Measurements from ENCODE around the gene TMEM169.

TMEM169 gene

GRCh38 chr2:216104691-216105090, 23.0 kb downstream of the TMEM169 start:
- DNase-seq (ENCODE audit: low read depth, low spot score): no peak

DNA sequence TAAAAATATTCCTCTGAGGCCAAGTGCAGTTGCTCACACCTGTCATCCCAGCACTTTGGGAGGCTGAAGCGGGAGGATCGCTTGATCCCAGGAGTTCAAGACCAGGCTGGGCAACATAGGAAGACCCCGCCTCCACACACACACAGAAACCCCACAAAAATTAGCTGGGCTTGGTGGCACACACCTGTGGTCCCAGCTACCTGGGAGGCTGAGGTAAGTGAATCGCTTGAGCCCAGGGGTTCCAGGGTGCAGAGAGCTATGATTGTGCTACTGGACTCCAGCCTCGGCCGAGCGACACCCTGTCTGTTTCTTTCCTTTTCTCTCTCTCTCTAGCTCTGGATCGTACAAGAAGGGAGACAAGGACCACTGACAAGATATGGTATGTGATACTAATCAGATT, 25.6 kb downstream of the TMEM169 start:
- no peak for DNase-seq (ENCODE audit: low read depth, low spot score)

DNA sequence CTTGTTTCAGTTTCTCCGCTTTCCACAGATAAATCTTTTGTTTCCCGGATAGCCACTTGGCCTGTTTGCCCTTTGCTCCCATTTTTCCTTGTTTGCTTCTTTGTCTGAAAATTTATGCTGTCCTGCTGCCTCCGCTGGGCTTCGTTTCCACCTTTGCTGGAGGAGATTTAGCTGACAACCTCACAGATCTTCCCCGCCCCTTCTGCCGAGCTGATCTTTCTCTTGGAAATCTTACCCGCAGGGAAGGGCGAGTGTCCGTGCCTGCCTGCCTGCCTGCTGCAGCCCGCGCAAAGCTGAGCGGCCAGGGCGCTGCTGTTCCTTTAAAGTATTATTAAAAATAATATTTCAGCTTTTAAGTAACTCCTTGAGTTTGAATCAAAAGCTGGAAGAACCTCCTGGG, 26.0 kb downstream of the TMEM169 start:
- no peak for DNase-seq (ENCODE audit: low read depth, low spot score)

- DNase-seq (ENCODE audit: low read depth, low spot score): no peak
Measured at GRCh38 chr2:216108310-216108966, 26.7 kb downstream of the TMEM169 start.

DNA sequence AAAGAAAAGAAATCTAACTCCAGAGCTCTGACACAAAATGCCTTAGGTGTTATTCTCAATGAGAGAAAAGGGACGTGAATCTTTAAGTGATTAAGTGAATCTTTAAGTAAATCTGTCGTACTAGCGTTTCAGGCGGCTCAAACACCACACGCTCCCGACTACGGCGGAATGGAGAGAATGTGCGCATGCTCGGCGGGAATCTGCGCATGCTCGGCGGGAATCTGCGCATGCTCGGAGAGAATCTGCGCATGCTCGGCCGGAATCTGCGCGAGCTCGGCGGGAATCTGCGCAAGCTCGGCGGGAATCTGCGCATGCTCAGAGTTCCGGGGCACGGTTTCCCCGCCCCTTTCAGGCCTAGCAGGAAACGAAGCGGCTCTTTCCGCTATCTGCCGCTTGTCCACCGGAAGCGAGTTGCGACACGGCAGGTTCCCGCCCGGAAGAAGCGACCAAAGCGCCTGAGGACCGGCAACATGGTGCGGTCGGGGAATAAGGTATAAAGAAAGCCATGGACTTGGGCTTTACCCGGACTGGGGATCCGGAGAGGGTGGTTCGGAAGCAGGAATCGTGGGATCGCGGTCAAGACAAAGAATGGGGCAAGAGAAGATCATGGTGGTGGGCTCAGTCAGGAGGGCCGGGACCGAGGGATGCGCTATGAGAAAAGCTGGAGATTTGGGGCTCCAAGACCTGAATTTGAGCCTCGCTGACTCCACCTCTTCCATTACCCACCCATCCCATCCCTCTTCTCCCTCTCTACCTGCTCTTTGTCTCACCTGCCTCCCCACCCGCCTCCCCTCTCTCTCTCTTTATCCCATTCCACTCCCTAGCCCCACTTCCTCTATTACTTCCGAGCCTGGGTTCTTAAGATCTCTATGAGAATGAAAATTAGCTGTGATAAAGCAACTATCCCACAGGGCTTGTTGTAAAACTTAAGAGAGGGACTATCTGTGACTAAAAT, 27.5 kb downstream of the TMEM169 start, which contains the start of gene XRCC5:
Gene XRCC5, plus strand, starts transcription at position 382 of the 955 bp plus-strand sequence. Its CDS starts 89 bp downstream, at position 471.
- peak; percentile 73 for DNase-seq (ENCODE audit: low read depth, low spot score)

GRCh38 chr2:216109962-216110614, 28.4 kb downstream of the TMEM169 start:
- no peak for DNase-seq (ENCODE audit: low read depth, low spot score)

GRCh38 chr2:216110620-216111019, 28.9 kb downstream of the TMEM169 start:
- no peak for DNase-seq (ENCODE audit: low read depth, low spot score)

DNA sequence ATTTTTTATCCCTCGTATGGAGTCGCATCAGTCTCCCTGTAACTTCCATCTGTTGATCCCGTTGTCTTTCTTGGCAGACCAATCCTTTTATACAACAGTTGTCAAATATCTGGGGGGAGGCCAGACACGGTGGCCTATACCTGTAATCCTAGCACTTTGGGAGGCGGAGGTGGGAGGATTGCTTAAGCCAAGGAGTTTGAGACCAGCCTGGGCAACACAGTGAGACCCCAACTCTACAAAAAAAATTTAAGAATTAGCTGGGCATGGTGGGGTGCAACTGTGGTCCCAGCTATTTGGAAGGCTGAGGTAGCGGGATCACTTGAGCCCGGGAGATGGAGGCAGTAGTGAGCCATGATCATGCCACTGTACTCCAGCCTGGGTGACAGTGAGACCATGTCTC, 29.4 kb downstream of the TMEM169 start:
- DNase-seq (ENCODE audit: low read depth, low spot score): no peak

DNA sequence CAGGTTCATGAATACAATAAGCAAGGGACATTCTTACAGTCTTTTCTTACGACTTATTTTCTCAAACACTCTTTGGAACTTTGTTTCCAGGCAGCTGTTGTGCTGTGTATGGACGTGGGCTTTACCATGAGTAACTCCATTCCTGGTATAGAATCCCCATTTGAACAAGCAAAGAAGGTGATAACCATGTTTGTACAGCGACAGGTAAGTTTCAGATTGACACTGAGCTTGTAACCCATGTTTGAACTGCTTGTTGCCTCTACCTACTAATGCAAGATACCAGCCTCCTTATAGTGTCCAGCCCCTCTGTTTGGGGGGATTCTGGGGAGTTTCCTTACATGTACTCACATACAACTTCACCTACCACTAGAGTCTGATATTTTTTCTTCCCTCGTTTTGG, 31.2 kb downstream of the TMEM169 start:
- DNase-seq (ENCODE audit: low read depth, low spot score): no peak

DNA sequence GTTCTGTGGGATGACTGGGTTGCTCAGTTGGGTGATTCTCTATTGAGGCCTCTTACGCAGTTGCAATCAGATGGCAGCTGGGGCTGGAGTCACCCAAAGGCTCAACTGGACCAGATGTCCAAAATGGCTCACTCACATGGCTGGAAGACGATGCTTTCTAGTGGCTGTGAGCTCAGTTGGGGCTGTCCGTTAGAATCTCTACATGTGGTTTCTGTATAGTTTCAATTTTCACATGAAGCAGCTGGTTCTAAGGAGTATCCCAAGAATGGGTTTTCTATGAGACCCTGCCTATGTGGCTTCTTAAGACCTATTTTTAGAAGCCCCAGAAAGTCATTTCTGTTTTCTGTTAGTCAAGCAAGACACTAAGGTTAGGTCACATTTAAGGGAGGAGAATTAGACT, 31.9 kb downstream of the TMEM169 start:
- no peak for DNase-seq (ENCODE audit: low read depth, low spot score)

GRCh38 chr2:216114382-216114713, 32.6 kb downstream of the TMEM169 start:
- DNase-seq (ENCODE audit: low read depth, low spot score): no peak

GRCh38 chr2:216114714-216115531, 33.2 kb downstream of the TMEM169 start:
- peak; percentile 92 for DNase-seq (ENCODE audit: low read depth, low spot score)

GRCh38 chr2:216116418-216116817, 34.7 kb downstream of the TMEM169 start:
- DNase-seq (ENCODE audit: low read depth, low spot score): no peak

DNA sequence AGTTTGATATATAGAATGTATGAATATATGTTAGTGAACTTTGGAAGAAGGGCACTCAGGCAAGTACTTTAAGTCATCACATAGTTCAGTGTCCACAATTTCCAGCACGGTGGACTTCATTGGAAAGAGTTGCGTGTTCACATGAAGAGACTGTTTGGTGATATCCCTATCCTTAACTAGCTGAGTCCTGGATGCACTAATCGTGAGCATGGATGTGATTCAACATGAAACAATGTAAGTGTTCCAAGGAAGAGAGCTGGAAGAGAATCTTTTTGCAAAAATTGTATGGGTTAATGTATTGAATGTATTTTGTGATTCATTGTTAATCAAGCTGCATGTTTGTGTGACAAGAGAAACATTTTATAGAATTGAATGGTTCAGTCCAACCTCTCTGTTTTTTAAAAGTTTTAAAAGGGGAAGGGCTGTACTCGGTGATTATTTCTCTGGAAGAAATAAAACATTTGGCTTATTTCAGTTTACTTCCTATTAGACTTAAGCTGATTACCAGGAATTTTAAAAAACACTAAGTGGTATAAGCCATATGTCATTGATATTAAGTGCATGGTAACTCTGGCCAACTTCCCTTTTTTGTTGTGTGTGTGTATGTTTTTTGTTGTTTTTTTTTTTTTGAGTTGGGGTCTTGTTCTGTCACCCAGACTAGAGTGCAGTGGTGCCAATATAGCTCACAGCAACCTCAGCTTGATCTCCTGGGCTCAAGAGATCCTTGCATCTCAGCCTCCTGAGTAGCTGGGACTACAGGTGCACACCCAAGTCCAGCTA, 36.0 kb downstream of the TMEM169 start:
- DNase-seq (ENCODE audit: low read depth, low spot score): no peak

GRCh38 chr2:216118474-216118873, 36.8 kb downstream of the TMEM169 start:
- DNase-seq (ENCODE audit: low read depth, low spot score): no peak

GRCh38 chr2:216119146-216119545, 37.4 kb downstream of the TMEM169 start:
- no peak for DNase-seq (ENCODE audit: low read depth, low spot score)

DNA sequence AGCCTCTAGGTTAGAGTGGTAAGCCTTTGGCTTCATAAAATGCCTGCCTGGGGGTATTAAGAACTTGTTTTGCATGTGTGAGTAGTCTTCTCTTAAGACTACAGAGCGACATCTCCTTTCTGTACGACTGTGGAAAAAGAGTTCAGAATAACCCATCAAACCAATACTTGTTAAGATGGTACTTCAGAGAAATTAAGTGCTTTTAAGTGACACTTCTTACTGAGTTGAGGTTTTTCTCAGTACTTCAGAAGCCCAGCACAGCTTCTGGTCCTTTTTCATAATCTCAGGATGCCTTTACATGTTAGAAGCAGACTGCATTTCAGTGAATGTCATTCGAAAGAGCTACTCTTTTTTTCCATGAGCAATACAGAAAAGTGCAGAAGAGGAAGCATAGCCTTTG, 38.3 kb downstream of the TMEM169 start:
- no peak for DNase-seq (ENCODE audit: low read depth, low spot score)

DNA sequence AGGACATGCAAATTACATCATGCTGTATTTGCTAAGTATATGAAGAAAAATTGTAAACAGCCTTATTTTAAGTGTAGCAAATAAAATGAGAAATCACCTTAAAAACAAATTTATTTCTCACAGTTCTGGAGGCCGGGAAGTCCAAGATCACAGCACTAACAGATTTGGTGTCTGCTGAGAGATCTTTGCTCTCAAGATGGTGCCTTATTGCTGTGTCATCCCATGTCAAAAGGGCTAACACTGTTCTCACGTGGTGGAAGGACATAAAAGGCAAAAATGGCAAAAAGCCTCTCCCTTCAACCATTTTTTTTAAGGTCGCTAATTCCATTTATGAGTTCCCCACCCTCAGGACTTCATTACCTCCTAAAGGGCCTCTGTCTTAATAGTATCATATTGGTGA, 39.5 kb downstream of the TMEM169 start:
- DNase-seq (ENCODE audit: low read depth, low spot score): no peak

GRCh38 chr2:216126943-216127342, 45.2 kb downstream of the TMEM169 start:
- no peak for DNase-seq (ENCODE audit: low read depth, low spot score)

GRCh38 chr2:216130346-216130971, 48.7 kb downstream of the TMEM169 start:
- no peak for DNase-seq (ENCODE audit: low read depth, low spot score)
